Skin epidermis (tissue), 12 donors: ENCODE measurements around the gene RIN3.

ENCODE experiments used
- H3K27ac ChIP-seq, 21 experiments: fragments of 200-600 bp; sonication (generic) in 11 of 21; one replicate each; pipeline ENCODE4 v1.5.0; 2020; ENCODE audit warnings: mild to moderate bottlenecking in 3 of 21, inconsistent platforms in 2 of 21, moderate library complexity in 2 of 21
- H3K4me3 ChIP-seq, 7 experiments: fragments of 200-600 bp; sonication (generic) in 2 of 7; one replicate each; pipeline ENCODE4 v1.5.0; 2020; ENCODE audit warnings: inconsistent platforms in 2 of 7, mild to moderate bottlenecking in 2 of 7, moderate library complexity in 1 of 7

RIN3 gene

DNA sequence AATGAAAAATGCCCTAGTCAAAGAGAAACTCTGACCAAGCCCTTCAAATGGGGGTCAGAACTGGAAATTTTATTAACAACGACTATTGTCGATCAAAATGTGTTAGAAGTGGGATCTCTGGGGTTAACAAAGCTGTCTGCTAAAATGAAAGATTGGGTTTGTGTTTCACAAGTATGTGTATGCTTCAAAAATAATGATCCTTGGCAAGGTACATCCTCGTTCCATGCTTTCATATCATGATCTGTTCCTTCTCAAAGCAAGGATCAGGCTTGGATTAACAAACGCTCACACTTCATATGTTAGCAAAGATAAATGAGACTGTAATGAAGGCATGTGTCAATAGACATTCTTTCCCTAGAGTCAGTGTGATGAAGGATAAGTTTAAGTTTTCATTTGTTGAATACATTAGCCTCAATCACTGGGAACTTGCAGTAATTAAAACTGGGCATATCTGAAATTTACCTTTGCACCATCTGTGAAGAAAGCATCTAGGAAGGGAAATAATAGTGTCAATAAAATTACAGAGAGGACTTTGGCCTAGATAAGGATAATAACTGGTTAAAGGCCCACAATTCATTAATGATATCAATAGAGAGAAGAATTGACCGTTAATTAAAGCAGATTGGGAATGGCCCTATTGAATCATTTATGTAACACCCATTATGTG, 91.8 kb downstream of the RIN3 start:
- no peak overlapping the region for H3K27ac ChIP-seq
- no peak overlapping the region for H3K4me3 ChIP-seq

DNA sequence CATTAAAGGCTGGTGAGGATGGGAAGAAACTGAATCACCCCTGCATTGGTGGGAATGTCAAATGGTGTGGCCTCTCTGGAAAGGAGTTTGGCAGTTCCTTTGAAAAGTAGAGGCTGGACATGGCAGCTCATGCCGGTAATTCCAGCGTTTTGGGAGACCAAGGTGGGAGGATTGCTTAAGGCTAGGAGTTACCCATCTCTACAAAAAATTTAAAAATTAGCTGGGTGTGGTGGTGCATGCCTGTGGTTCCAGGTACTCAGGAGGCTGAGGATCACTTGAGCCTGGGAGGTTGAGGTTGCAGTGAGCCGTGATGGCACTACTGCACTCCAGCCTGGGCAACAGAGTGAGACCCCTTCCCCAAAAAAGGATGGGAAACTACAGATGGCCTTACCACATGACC, 93.7 kb downstream of the RIN3 start:
- no peak overlapping the region for H3K27ac ChIP-seq
- H3K4me3 ChIP-seq: no peak overlapping the region

DNA sequence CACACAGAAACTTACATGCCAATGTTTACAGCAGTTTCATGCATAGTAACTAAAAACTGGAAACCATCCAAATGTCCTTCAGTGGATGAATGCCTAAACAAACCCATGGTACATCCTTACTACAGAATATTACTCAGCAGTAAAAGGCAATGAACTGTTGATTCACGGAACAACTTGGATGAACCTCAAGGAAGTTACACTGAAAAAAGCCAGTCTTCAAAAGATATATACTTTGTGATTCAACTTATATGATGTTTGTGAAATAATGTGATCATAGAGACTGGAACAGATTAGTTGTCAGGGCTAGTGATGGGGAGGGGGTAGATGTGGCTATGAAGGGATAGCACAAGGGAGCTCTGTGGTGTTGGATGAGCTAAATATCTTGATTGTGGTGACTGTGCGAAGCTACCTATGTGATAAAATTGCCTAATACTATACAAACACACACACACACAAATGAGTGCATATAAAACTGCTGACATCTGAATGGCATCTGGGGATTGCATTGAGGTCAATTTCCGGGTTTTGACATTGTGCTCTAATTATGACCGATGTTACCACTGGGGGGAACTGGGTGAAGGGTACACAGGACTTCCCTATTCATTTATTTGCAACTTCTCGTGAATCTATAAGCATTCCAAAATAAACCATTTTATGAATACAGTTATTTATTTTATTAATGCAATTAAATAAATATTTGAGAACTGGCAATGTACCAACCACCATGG, 94.3 kb downstream of the RIN3 start:
- no peak overlapping the region for H3K4me3 ChIP-seq
- no peak overlapping the region for H3K27ac ChIP-seq

DNA sequence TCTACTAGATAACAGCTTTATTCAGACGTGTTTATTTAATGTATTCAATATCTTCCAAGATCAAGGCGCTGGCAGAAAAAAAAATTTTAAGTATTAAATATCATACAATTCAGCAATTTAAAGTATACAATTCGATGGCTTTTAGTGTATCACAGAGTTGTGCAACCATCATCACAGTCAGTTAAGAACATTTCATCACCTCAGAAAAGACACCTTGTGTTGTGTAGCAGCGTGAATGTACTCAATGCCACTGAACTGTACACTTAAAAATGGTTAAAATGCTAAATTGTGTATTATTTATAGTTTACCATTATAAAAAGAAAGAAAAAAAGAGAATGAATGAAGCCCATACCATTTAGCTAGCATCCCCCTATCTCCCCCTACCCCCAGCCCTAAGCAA, 96.4 kb downstream of the RIN3 start:
- Histone ChIP-seq H3K4me3 (no peak overlapping the region), H3K27ac (no peak overlapping the region)

DNA sequence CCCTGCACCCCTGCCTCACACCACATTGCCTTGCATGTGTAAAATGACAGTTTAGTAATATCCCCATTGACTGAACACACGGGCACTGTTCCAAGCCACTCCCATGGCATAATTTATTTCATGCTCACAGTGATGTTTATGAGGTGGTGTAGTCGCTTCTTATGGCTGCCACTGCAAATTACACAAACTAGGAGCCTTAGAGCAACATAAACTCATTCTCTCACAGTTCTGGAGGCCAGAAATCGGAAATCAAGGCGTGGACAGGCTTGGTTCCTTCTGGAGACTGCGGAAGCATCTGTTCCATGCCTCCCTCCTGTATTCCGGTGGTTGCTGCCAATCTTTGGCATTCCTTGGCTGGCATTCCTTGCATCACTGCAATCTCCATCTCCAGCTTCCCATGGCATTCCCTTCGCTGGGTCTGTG, 97.3 kb downstream of the RIN3 start:
- no peak overlapping the region for H3K27ac ChIP-seq
- no peak overlapping the region for H3K4me3 ChIP-seq

DNA sequence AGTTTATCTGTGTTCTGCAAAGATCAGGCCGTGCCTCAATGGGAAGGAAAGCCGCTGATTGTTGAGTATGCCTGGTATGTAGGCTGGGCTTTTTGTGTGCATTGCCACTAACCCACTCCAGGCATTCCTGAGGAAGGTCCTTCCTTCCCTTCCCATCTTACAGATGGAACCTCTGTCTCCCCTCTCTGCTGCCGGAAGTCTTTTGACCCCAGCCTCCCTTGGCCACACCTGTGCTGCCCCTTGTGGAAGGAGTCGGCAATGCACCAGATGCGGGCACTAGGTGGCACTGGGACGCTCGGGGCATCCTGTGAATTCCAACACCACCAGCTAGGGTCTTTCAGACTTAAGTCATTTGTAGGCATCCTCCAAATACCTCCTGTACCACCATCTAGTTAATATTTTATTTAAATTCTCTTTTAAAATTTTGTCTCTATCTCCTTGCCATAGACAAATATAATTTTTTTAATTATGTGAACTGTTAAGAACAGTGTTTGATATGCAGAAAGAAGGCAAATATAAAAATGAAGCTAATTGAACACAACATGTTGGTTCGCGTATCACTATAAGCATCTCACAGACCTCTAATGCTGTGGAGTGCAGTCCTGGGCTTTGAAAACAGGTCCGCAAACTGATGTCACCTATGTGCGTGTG, 99.6 kb downstream of the RIN3 start:
- Histone ChIP-seq H3K27ac (peak overlapping the region in 1 of 21 experiments; percentile 26), H3K4me3 (no peak overlapping the region)

DNA sequence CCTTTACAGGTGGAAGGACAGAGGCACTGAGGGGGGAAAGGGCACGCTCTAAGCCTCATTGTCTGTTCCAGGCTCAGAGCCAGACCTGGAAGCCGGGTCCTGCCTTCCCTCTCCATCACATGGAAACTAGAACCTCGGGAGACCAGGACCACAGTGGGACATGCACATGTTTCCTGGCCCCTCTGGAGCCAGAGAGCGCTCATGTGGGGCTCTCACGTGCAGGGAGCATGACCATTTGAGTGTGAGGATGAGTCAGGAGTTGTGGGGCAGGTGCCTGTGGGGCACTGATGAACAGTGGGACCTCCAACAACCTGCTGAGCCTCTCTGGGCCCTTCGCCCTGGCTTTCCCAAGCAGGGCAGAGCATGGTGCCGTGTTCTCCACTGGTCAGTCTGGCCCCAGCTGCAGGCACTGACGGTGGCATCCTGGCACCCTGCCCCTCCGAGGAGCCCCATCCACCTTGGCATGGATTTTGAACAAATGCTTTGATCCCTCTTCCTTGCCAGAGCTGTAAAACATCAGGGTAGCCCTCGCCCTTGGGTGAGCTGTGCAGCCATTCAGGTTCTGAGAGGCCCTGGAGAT, 100.2 kb downstream of the RIN3 start:
- Histone ChIP-seq H3K4me3 (no peak overlapping the region), H3K27ac (peak overlapping the region in 1 of 21 experiments; percentile 26)

DNA sequence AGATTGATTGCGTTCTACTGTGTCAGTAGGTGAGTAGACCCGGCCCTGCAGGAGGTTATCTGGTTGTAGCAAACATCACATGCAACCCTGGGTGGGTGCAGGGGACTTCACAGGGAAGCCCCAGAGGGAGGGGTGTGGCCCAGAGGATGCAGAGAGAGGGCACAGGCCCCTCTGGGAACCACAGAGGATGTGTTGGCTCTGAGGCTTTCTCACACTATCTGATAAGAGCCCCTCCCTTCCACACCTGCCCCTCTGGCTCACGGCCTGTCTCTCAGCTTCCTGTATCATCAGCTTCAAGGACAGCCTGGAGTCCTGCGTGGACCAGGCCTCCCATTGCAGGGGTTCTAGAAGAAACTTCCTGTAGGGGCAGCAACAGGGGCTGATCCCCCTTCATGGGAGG, 101.9 kb downstream of the RIN3 start:
- Histone ChIP-seq H3K27ac (peak overlapping the region in 8 of 21 experiments; percentile 0 to 67 (median 33)), H3K4me3 (no peak overlapping the region)

DNA sequence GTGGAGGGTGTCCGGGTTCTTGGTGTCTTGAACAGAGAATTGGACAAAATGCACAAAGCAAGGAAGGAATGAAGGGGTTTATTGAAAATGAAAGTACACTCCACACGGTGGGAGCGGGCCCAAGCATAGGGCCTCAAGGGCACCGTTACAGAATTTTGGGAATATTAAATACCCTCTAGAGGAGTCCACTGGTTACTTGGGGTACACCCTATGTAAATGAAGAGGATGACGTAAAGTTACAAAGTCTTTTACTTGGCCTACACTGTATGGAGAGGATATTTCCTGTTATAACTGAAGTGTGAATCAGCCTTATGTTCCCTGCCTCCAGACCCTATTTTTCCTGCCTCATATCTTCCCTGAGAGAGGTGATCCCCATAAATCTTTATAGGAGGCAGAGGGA, 102.6 kb downstream of the RIN3 start:
- H3K27ac ChIP-seq: peak overlapping the region in 7 of 21 experiments; percentile 0 to 67 (median 49)
- H3K4me3 ChIP-seq: no peak overlapping the region

DNA sequence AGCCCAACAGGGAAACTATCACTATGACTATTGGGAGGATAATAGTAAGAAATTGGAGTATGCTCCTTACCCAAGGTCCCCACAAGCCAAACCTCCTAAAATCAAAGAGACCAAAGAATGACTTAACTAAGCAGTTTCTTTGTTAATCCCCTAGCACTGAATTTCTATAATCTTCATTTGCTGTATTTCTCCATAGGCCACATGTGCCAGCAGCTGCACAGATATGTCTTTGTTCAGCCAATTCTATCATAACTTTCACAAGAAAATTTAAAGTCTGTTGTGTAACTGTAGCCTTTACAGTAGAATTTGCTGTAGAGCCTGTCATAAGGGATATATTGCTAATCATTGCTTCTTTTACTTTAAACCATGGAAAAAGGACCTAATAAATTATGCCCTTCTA, 104.0 kb downstream of the RIN3 start:
- H3K4me3 ChIP-seq: no peak overlapping the region
- H3K27ac ChIP-seq: no peak overlapping the region

DNA sequence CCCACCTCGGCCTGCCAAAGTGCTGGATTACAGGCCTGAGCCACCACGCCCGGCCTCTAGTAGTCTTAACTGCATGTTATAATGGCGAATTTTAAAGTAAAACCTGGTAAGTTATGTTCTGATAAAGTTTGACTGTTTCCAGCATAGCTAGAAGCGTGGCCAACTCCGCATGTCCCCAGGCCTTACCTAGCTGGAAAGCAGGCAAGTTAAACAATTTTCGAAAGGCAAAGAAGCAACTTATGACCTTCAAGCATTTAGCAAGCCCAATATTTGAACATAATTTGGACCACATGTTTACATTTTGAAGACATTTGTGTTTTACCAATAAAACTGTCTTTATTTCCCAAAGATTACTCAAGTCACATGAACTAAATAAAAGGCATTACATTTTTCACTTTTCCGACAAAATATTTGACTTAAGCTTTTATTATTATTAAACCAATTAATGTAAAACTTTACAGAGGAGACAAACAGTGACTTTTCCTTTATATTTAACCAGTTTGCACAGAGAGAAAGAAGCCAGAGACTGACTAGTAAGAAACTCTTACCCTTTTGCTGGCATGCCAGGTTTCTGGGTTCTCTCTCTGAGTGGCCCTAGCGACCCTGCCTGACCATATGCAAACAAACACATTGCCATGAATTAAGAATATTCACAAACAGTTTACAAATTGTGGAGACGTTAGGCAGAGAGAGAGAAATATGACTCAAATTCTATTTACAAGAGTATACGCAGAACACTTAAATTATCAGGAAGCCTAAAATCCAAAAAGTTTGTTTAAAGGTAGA, 106.3 kb downstream of the RIN3 start:
- no peak overlapping the region for H3K4me3 ChIP-seq
- H3K27ac ChIP-seq: peak overlapping the region in 3 of 21 experiments; percentile 8 to 78 (median 29)

DNA sequence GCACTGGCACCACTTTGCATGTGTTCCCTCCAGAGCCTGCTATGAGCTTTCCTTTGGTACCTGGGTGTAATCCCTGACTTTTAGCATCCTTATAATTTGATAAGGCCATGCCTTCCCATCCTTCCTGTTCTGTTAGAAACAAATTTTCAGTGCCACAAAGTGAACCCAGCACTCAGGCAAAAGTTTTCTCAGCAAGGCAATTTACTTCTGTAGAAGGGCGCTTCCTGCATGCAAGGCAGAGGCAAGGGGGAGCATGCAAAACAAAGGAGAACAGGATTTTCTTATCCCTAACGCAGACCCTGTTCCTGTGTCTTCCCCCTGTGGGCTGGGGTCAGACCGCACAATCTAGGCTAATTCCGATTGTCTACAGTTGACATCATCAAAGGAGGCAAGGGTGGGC, 108.7 kb downstream of the RIN3 start:
- H3K4me3 ChIP-seq: no peak overlapping the region
- H3K27ac ChIP-seq: no peak overlapping the region

DNA sequence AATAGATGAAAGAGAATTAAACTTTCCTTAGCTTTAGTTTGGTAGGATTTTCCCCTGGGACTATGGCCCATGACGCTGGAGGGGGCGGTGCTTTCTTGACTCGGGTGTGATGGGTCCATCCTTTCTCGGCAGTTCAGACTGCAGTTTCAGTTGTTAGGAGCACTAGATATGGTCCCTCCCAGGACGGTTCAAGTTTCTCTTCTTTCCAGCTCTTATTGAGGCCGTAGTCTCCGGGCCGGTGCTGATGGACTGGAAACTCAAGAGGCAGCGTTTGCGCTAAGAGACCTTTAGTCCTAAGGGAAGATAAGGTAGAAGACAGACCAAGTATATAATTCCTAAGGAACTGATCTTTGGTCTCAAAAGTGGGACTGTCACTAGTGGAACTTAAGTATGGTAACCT, 111.2 kb downstream of the RIN3 start:
- H3K4me3 ChIP-seq: no peak overlapping the region
- peak overlapping the region in 3 of 21 experiments; percentile 6 to 57 (median 56) for H3K27ac ChIP-seq

DNA sequence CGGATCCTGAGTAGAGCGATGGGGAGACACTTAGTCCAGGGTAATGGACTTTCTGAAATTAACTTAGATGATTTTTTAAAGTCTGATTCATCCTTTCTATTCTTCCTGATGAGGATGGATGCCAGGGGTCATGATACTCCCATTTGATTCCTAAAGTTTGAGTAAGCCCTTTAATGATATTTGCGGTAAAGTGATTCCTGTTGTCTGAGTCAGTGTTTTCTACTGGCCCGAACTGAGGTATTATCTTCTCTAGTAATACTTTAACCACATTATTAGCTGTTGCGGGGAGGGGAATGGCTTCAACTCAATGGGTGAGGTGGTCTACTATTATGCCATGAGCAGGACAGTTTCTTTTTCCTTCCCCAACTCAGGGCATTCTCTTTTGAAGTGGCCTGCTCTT, 111.6 kb downstream of the RIN3 start:
- peak overlapping the region in 6 of 21 experiments; percentile 29 to 57 (median 41) for H3K27ac ChIP-seq
- H3K4me3 ChIP-seq: no peak overlapping the region

DNA sequence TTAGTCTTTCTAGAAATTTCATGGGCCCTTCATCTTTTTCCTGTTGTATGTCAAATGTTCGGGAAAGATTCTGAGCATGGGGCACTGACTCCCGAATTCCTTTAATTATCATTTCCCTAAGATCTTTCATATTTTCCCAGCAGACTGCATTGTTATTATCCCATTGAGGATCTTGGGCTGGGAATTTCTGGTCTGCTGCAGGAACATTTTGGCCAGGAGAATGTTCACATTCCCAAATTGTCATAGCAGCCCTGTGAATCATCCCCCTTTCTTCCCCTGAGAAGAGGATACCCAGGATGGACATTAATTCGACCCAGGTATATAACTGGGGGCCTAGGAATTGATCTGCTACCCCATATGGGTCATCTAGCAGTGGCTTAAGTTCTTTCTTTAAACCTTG, 112.5 kb downstream of the RIN3 start:
- H3K27ac ChIP-seq: peak overlapping the region in 4 of 21 experiments; percentile 29 to 56 (median 44)
- no peak overlapping the region for H3K4me3 ChIP-seq

DNA sequence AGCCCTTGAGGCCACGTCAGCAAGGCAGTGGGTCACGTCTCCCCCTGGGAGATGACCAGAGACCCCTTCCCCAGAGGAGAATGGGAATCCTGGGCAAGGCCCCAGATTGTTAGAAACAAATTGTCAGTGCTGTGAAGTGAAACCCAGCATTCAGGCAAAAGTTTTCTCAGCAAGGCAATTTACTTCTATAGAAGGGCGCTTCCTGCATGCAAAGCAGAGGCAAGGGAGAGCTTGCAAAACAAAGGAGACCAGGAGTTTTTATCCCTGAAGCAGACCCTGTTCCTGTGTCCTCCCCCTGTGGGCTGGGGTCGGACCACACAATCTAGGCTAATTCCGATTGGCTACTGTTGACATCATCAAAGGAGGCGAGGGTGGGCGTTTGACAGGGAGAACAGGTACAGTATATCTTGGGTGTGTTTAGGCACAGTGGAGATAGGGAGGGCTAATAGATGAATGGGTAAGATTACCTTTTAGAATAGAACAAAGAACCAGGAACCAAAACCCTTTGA, 114.2 kb downstream of the RIN3 start:
- Histone ChIP-seq H3K27ac (no peak overlapping the region), H3K4me3 (no peak overlapping the region)

DNA sequence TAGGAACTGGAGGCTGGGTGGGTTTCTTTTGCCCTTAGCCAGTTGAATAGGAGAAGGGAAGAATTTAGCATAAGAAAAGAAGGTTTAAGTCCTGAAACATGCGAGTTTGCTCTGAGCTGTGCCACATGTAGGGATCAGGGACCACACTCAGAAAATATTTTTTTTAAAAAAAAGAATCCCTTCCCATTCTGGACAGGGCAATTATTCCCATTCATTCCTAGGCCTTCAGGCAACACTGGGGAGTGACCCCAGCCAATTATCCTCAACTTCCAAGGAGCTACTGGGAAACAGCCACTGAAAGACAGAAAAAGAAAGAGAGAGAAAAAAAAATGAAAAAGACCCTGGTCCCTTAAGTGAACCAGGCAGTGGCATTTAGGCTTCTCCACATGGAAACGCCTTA, 115.1 kb downstream of the RIN3 start:
- H3K27ac ChIP-seq: no peak overlapping the region
- H3K4me3 ChIP-seq: no peak overlapping the region

DNA sequence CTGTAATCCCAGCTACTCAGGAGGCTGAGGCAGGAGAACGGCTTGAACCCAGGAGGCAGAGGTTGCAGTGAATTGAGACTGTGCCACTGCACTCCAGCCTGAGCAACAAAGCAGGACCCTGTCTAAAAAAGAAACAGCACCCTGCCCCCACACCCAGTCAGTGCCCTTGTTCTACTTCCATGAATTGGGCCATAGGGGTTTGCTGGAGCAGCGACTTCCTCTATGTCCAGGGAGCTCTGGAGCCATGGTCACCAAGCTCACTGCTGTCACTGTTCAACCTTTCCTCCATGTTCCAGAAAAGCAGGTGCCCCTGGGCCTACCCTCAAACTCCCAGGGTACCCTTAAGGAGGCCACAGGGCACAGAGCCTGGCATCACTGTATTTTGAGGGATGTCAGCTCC, 116.8 kb downstream of the RIN3 start:
- Histone ChIP-seq H3K4me3 (no peak overlapping the region), H3K27ac (no peak overlapping the region)

DNA sequence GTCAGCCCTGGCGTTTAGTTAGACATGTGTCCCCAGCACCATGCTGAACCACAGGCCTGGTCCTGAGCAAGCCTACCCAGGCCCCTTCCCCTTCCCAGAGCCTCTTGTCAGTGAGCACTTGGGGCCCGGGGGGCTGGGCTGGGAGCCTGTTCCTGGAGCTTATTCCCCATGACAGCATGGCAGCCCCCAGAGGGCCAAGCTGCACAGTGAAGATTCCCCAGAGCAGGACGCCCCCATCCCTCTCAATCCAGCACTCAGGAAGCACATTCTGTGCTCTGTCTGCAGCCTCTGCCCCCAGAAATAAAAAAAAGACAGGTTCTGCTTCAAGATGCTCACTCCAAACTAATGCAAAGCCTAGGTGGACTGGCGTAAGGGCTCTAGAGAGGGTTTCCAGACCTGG, 117.5 kb downstream of the RIN3 start:
- Histone ChIP-seq H3K4me3 (no peak overlapping the region), H3K27ac (no peak overlapping the region)
